GM21360 (cell line): ENCODE results near the gene NEK7.
A peak's percentile ranks its signal among the peaks of the same experiment; 100 is the strongest.
"Not testable (repeated sequence)": the region's sequence is repeated elsewhere in the genome, so short reads cannot be mapped to it uniquely, and the experiment has no call there.

Experiments used
- ATAC-seq: cut with Tn5 transposase; IDR thresholded peaks from one replicate; pipeline ENCODE4 v1.9.1; 2021; ENCODE audit warnings: mild to moderate bottlenecking, moderate library complexity; ENCODE audit not compliant: unreplicated experiment

Gene NEK7

DNA sequence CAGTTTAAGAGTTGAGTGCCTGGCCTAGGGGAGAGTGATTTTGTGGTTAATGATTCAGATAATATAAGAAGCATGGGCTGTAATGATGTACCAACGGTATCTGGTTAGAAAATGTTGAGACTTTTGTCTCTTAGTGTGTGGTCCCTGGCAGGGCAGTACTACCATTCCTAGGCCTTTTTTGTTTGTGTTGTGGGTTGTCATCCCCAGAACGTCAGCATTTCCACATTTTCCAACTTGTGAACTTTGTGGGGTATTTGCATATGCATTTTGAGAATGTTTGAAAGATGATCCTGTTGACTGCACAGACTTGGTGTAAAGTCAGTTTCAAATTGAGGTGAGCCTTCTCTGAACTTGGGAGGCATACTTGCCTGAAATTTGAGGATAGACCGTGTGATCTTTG lies 11.4 kb downstream of the NEK7 start:
- peak; percentile 35 for ATAC-seq

DNA sequence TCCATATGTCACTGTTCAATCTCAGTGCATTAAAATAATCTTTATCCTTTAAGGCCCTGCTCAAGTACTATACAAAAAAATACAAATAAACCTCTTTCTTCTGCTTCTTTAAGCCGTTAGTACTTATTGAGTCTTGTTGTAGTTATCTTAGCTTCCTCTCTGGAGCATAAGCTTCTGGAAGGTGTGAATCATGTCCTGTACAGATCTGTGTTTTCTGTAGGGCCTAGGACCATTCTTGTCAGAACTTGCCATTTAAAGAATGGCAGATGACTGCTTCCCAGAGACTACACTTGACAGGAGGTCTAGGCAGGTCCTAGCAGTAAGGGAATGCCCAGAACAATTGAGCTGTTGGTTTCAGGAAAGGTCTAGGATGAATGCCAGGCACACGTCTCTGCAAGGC lies 12.9 kb downstream of the NEK7 start:
- no peak for ATAC-seq

- no peak for ATAC-seq
Measured at GRCh38 chr1:198171667-198172540, 15.1 kb downstream of the NEK7 start.

DNA sequence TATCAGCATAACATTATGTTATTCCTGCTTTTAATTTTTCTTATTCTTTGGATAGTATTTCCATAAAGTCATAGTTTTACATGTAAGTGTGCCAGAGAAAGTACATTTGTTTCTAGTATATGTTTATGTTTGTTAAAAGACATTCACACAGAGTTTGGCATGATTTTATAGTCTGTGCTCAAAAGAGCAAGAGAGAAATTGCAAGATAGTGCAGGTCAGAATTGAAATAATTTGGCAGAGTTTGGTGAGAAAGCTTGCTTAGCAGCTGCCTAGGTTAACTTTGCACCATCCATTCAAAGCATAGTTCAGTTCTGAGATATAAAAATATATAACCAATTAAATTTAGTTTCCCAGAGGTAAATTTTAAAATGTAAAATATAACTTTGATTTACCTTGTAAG lies 17.0 kb downstream of the NEK7 start:
- no peak for ATAC-seq

DNA sequence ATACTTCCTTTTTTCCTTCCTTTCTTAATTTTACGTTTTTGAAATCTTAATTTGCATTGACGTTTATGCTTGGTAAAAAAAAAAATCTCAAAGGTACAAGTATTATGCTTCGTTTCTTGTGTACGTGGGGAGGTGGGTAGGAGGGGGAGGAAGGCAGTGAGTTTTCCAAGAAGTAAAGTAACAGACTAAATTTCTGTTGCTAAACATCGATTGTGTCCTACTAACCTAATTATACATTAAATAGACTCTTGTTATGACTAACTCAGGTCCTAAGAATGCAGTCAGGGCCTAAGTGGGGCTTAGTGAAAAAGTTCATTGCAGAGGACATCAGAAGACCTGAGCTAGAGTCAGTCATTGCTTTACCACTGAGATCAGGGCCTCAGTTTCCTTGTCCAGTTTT lies 17.5 kb downstream of the NEK7 start:
- ATAC-seq: no peak

DNA sequence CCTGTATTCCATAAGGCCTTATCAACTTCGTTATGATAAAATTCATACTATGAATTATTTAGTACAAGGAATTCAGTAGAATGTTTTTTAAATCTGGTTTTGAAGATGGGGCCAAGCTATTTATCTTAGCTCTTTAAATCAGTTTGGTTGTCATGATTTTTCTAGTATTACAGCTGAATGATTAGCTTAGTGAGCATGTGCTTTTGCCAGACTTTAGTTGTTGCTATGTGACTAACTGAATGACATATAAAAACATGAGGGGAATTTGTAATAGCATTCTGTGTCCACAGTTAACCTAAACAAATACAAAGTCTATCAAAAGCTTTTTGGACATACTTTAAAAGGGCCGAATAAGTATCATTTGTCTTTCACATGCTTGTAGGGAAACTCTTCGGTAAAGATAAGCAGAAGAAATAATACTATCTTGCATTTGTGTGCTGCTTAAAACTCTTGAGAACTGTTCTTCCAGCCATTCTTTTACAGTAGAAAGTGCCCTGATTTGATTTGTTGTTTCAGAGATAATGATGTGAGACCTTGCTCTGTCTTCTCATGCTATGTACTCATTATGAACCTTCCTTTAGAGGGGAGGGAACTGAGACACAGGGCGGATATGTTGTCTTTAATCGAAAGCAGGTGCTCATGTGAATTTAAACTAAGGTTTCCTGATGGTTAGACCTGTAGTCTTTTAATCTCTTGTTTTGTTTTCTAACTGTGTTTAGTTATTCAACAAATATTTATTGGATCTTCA lies 18.8 kb downstream of the NEK7 start:
- ATAC-seq: no peak

GRCh38 chr1:198176179-198176578 lies 19.4 kb downstream of the NEK7 start:
- ATAC-seq: no peak

- ATAC-seq: no peak
Measured at GRCh38 chr1:198177546-198177945, 20.7 kb downstream of the NEK7 start.

GRCh38 chr1:198178615-198179014 lies 21.8 kb downstream of the NEK7 start:
- ATAC-seq: no peak

- no peak for ATAC-seq
Measured at GRCh38 chr1:198179556-198179981, 22.8 kb downstream of the NEK7 start.

GRCh38 chr1:198183605-198184004 lies 26.8 kb downstream of the NEK7 start:
- no peak for ATAC-seq

GRCh38 chr1:198184516-198184915 lies 27.7 kb downstream of the NEK7 start:
- no peak for ATAC-seq

DNA sequence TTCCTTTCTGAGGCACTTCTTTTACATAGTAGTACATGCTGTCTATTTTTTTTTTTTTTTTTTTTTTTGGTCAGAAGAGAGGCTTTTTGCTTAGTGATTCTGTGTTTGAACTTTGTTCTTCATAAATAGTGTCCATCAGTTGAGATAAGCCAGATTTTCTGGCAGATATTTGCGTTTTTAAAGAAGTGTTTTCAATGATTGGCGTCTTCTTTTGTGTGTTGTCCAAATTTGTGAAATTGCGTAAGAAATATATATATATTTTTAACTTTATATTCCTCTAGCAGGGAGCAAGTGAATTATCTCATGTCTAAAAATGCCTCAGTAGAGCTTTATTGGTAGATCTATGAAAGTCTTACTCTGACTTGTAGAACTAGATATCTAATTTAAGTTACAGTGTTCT lies 28.3 kb downstream of the NEK7 start:
- no peak for ATAC-seq

GRCh38 chr1:198185759-198186158 lies 29.0 kb downstream of the NEK7 start:
- no peak for ATAC-seq

- no peak for ATAC-seq
Measured at GRCh38 chr1:198186916-198187580, 30.2 kb downstream of the NEK7 start.

- ATAC-seq: no peak
Measured at GRCh38 chr1:198187973-198188588, 31.3 kb downstream of the NEK7 start.

DNA sequence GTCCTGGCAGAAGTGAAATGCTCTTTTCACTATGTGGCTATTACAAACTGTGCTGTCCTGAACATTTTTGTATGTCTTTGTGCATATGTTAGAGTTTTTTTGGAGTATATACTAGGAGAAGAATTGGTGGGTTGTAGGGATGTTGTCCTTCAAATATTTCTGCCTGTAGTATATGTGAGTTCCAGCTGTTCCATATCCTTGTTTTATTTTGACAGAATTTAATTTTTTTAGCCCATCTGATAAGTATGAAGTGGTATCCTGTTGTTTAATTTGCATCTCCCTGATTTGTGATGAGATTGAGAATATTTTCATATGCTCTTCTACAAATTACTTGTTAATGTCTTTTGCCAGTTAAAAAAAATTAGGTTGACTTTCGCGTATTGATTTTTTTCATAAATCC lies 34.3 kb downstream of the NEK7 start:
- no peak for ATAC-seq

GRCh38 chr1:198193871-198194270 lies 37.1 kb downstream of the NEK7 start:
- ATAC-seq: not testable (repeated sequence)

DNA sequence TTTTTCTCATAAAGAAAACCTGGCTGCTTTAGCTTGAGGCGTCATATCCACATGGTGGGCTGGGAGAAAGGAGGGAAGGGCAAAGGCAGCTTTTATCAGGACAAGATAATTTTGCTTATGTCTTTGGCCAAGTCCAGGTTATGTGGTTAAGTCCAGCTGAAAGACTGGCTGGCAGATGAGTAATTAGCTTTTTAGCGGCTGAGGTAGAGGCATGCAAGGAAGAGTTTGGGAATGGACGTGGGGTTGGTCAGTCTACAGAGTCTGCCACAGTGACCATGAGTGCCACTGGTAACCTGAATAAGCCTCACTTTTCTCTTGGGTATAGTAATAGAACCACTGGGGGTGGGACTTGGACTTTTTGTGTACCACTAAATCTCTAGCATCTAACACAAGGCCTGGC lies 39.8 kb downstream of the NEK7 start:
- ATAC-seq: no peak

DNA sequence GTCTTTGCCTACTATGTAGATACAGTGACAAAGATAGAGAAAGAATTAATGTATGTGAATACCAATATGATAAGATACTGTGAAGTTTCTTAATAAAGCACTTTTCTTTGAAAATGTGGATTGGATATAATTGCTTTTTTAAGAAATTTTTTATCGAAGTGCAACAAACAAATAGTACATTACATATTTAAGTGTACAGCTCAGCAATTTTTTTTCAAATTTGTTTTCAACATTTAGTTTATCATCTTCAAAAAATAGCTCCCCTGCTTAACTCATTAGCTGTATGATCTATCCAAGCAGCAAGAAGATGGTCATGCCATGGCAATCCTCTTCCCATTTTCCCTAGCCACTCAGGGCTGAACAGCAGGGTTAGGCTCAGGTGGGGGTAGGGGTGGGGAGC lies 40.5 kb downstream of the NEK7 start:
- no peak for ATAC-seq

DNA sequence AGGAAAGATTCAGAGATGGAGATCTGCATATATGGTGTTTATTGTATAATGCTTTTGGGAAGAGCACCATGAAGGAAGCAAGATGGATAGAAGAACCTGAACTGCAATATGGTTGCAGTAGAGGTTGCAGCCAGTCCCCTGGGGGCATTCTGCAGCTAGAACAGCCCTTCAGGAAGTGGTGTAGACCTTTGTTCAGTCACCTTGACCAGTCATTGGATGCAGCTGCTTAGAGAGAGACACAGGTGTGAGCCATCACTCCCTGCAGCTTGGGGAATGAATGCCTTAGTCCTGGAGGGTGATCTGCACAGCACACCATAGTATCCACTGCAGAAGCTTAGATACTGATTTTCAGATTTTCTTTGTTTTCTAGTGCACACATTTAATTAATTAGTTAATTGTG lies 42.3 kb downstream of the NEK7 start:
- peak; percentile 39 for ATAC-seq
